Measurements from ENCODE around the gene CSTF3. TPM values are rescaled to one million over a fixed set of nuclear protein-coding genes. Genes with fewer than 3 reads are reported as not detected.

The CSTF3 gene
- total RNA-seq, 1 experiment from 2014 or later = 45.6 TPM

DNA sequence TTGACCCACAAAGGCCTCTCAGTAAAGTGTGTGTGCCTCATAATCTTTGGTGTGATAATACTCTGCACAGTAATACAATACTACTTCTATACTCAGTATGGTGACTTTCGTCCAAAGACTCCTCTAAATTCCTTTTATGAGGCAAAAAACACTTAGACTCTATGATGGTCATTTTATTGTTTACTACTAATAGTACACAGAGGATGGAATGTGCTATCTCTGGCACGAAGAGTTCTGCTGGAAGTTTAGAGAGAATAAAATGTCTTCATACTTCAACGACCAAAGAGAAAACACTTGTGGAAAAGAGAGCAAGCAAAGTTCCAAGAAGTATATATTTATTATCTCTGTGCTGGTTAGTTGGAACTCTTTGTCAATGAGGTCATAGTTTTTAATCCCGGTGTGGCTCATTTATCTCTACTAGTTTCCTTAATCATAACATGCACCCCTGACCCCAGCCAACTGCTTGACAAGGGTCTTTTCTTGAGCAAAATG lies 7.5 kb upstream of the CSTF3 start:
- no TSS peak for BruUV-seq (replicated peaks)
- H3K27me3 ChIP-seq (replicated peaks; ENCODE audit: control insufficient read depth, insufficient read depth, low read length) = no peaks in the 10 kb centered on the region
- no peaks in the 10 kb centered on the region for H3K9me3 Mint-ChIP-seq (ENCODE audit: unreplicated experiment)

DNA sequence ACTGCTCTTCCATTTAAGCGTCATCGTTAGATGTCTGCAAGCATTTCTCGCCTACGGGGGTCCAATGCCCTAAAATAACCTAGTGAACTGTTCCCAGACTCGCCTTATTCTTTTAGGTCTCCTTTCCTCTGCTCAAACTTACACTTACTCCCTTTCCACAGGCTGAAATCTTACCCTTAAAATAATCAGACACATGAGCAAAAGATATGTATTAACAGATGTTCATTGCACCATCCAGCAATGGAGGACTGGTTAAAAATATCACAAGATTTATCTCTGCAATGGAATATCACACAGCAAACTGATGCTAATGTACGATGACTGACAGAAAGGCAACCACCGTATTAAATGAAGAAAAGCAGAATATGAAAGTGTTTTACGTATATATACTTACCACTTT lies 1.6 kb upstream of the CSTF3 start:
- no peak for DNase-seq
- ChIA-PET CTCF (no interaction called here), POLR2A (no interaction called here)

More for the DNA sequence above, 7.5 kb upstream of the CSTF3 start:
- ChIA-PET POLR2A (no interaction called here), CTCF (no interaction called here)
- intact Hi-C loops (cut with micrococcal nuclease; ENCODE audit: unreplicated experiment) = loop anchor here (2.0 kb wide), 1 partner anchor 90 kb away; no protein-coding TSS in a partner anchor
- no peaks in the 10 kb centered on the region for H3K36me3 Mint-ChIP-seq (ENCODE audit: insufficient read depth, unreplicated experiment)
- no peaks in the 10 kb centered on the region for H3K9me3 ChIP-seq
- no peaks in the 10 kb centered on the region for H3K36me3 ChIP-seq (ENCODE audit: control insufficient read depth, insufficient read depth, low read length)
- no peak for DNase-seq
- peaks cover 25% of the 10 kb centered on the region for H3K4me1 ChIP-seq
- no peak overlapping the region for H3K4me3 Mint-ChIP-seq (ENCODE audit: unreplicated experiment)
- TF ChIP-seq, protein P1, sequence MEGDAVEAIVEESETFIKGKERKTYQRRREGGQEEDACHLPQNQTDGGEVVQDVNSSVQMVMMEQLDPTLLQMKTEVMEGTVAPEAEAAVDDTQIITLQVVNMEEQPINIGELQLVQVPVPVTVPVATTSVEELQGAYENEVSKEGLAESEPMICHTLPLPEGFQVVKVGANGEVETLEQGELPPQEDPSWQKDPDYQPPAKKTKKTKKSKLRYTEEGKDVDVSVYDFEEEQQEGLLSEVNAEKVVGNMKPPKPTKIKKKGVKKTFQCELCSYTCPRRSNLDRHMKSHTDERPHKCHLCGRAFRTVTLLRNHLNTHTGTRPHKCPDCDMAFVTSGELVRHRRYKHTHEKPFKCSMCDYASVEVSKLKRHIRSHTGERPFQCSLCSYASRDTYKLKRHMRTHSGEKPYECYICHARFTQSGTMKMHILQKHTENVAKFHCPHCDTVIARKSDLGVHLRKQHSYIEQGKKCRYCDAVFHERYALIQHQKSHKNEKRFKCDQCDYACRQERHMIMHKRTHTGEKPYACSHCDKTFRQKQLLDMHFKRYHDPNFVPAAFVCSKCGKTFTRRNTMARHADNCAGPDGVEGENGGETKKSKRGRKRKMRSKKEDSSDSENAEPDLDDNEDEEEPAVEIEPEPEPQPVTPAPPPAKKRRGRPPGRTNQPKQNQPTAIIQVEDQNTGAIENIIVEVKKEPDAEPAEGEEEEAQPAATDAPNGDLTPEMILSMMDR (IDR thresholded peaks at IDR 0.05; ENCODE audit: insufficient read depth in 1 of 2, low read depth in 1 of 2, low read length in 1 of 2, severe bottlenecking in 1 of 2, unreplicated experiment in 1 of 2) = no peak
- no peak overlapping the region for H3K27ac Mint-ChIP-seq (ENCODE audit: unreplicated experiment)
- no peak overlapping the region for H3K4me3 ChIP-seq (ENCODE audit: low read depth, low read length)
- H3K4me1 Mint-ChIP-seq (ENCODE audit: low read depth, unreplicated experiment) = peaks cover 19% of the 10 kb centered on the region
- H3K27me3 Mint-ChIP-seq (ENCODE audit: insufficient read depth, unreplicated experiment) = no peaks in the 10 kb centered on the region

DNA sequence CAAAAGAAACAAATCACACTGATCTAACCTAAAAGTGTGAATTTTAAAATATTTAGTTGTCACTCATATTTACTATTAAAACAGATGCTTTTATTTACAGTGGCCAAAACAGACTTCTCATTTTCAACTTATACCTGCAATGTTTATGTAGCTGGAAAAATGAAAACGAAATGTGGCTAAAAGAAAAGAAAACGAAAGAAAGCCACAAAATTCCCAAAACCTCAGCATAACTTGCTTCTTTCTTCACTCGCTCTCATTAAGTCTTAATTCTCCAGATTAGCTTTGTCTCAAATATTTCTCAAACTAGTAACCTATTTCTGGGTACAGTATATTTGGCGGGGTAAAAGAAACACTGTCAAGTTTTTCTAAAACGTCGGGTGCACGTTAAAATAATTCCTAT lies 693 bp downstream of the CSTF3 start:
- H3K27me3 Mint-ChIP-seq (ENCODE audit: insufficient read depth, unreplicated experiment) = no peaks in the 10 kb centered on the region
- H3K4me1 ChIP-seq = peaks cover 26% of the 10 kb centered on the region
- no peaks in the 10 kb centered on the region for H3K9me3 ChIP-seq
- no peaks in the 10 kb centered on the region for H3K27me3 ChIP-seq (replicated peaks; ENCODE audit: control insufficient read depth, insufficient read depth, low read length)
- H3K4me1 Mint-ChIP-seq (ENCODE audit: low read depth, unreplicated experiment) = peaks cover 15% of the 10 kb centered on the region
- H3K4me3 ChIP-seq (ENCODE audit: low read depth, low read length) = peak overlapping the region; percentile 79
- peaks cover 56% of the 10 kb centered on the region for H3K36me3 Mint-ChIP-seq (ENCODE audit: insufficient read depth, unreplicated experiment)
- no peaks in the 10 kb centered on the region for H3K9me3 Mint-ChIP-seq (ENCODE audit: unreplicated experiment)
- BruUV-seq (replicated peaks) = TSS peak; percentile 64
- peak overlapping the region; percentile 100 for H3K27ac Mint-ChIP-seq (ENCODE audit: unreplicated experiment)
- H3K4me3 Mint-ChIP-seq (ENCODE audit: unreplicated experiment) = peak overlapping the region; percentile 100
- no peak for DNase-seq
- CTCF ChIA-PET = interaction anchor here (1.3 kb wide), 1 partner anchor 95 kb away, joined by 4 read pairs; no protein-coding TSS in a partner anchor
- TF ChIP-seq, protein P1 (IDR thresholded peaks at IDR 0.05; ENCODE audit: insufficient read depth in 1 of 2, low read depth in 1 of 2, low read length in 1 of 2, severe bottlenecking in 1 of 2, unreplicated experiment in 1 of 2) = no peak
- H3K36me3 ChIP-seq (ENCODE audit: control insufficient read depth, insufficient read depth, low read length) = no peaks in the 10 kb centered on the region
- intact Hi-C loops (cut with micrococcal nuclease; ENCODE audit: unreplicated experiment) = loop anchor here (2.0 to 5.0 kb wide), 3 partner anchors 72 to 96 kb away; partner anchors contain the start of gene HIPK3
- POLR2A ChIA-PET = interaction anchor here (1.0 to 1.3 kb wide), 2 partner anchors 20 to 144 kb away, joined by 3 to 4 read pairs; partner anchors contain the start of gene DEPDC7

More for the DNA sequence above, 1.6 kb upstream of the CSTF3 start:
- peak overlapping the region; percentile 92 for H3K27ac Mint-ChIP-seq (ENCODE audit: unreplicated experiment)
- Histone ChIP-seq H3K9me3 (no peaks in the 10 kb centered on the region), H3K4me1 (peaks cover 22% of the 10 kb centered on the region), H3K36me3 (ENCODE audit: control insufficient read depth, insufficient read depth, low read length) (no peaks in the 10 kb centered on the region), H3K27me3 (replicated peaks; ENCODE audit: control insufficient read depth, insufficient read depth, low read length) (no peaks in the 10 kb centered on the region), H3K4me3 (ENCODE audit: low read depth, low read length) (no peak overlapping the region)
- intact Hi-C loops (cut with micrococcal nuclease; ENCODE audit: unreplicated experiment) = loop anchor here (5.0 kb wide), 1 partner anchor 74 kb away; no protein-coding TSS in a partner anchor
- TF ChIP-seq, protein P1 (IDR thresholded peaks at IDR 0.05; ENCODE audit: insufficient read depth in 1 of 2, low read depth in 1 of 2, low read length in 1 of 2, severe bottlenecking in 1 of 2, unreplicated experiment in 1 of 2) = no peak
- peaks cover 11% of the 10 kb centered on the region for H3K4me1 Mint-ChIP-seq (ENCODE audit: low read depth, unreplicated experiment)
- no peaks in the 10 kb centered on the region for H3K27me3 Mint-ChIP-seq (ENCODE audit: insufficient read depth, unreplicated experiment)
- peak overlapping the region; percentile 70 for H3K4me3 Mint-ChIP-seq (ENCODE audit: unreplicated experiment)
- no TSS peak for BruUV-seq (replicated peaks)
- H3K9me3 Mint-ChIP-seq (ENCODE audit: unreplicated experiment) = no peaks in the 10 kb centered on the region
- H3K36me3 Mint-ChIP-seq (ENCODE audit: insufficient read depth, unreplicated experiment) = peaks cover 39% of the 10 kb centered on the region
